ENCODE results near the gene OGFOD3. TPM values are rescaled to one million over a fixed set of nuclear protein-coding genes. Genes with fewer than 3 reads are reported as not detected.

Gene OGFOD3
- total and polyA plus RNA-seq, 12 donors, result 17.9 to 131 (median 42.0) TPM

- DNase-seq, result peak in 1 of 7 donors; percentile 51
- Histone ChIP-seq H3K4me3 (no peak overlapping the region), H3K36me3 (replicated peaks in 1 of 2) (peaks cover 0 to 18% of the 10 kb centered on the region in 2 donors), H3K27ac (peak overlapping the region in 3 of 5 donors; percentile 72 to 91 (median 76)), H3K4me1 (replicated peaks in 1 of 2) (peaks cover 20 to 25% of the 10 kb centered on the region in 2 donors), H3K9me3 (replicated peaks in 1 of 3) (no peaks in the 10 kb centered on the region), H3K27me3 (no peaks in the 10 kb centered on the region)
- WGBS, 4 donors, result 74 to 78% (median 77%) methylated on average over 13 to 28 of the region's 28 CpGs
- intact Hi-C loops (cut with DNase I), result no loop called here
- TF ChIP-seq CTCF (IDR thresholded peaks at IDR 0.05) (no peak), POLR2A (IDR thresholded peaks at IDR 0.05) (no peak)
Observed at GRCh38 chr17:82442643-82443464, 24.5 kb upstream of the OGFOD3 start.

- WGBS, 4 donors, result 84 to 90% (median 88%) methylated on average over 16 to 27 of the region's 27 CpGs
- H3K27me3 ChIP-seq, result no peaks in the 10 kb centered on the region
- H3K27ac ChIP-seq, result peak overlapping the region in 2 of 5 donors; percentile 68 to 76
- peaks cover 20 to 25% of the 10 kb centered on the region in 2 donors for H3K4me1 ChIP-seq (replicated peaks in 1 of 2)
- TF ChIP-seq CTCF (IDR thresholded peaks at IDR 0.05) (no peak), POLR2A (IDR thresholded peaks at IDR 0.05) (no peak)
- intact Hi-C loops (cut with DNase I), result no loop called here
- H3K4me3 ChIP-seq, result no peak overlapping the region
- H3K9me3 ChIP-seq (replicated peaks in 1 of 3), result no peaks in the 10 kb centered on the region
- peaks cover 0 to 24% of the 10 kb centered on the region in 2 donors for H3K36me3 ChIP-seq (replicated peaks in 1 of 2)
- DNase-seq, result peak in 1 of 7 donors; percentile 54
Observed at GRCh38 chr17:82441691-82442487, 23.5 kb upstream of the OGFOD3 start.

GRCh38 chr17:82440991-82441627 is 22.7 kb upstream of the OGFOD3 start:
- Histone ChIP-seq H3K9me3 (replicated peaks in 1 of 3) (no peaks in the 10 kb centered on the region), H3K27ac (peak overlapping the region in 2 of 5 donors; percentile 58 to 68), H3K36me3 (replicated peaks in 1 of 2) (peaks cover 0 to 26% of the 10 kb centered on the region in 2 donors), H3K4me1 (replicated peaks in 1 of 2) (peaks cover 20 to 25% of the 10 kb centered on the region in 2 donors), H3K4me3 (no peak overlapping the region), H3K27me3 (no peaks in the 10 kb centered on the region)
- intact Hi-C loops (cut with DNase I), result no loop called here
- TF ChIP-seq POLR2A (IDR thresholded peaks at IDR 0.05) (no peak), CTCF (IDR thresholded peaks at IDR 0.05) (no peak)
- 57 to 69% (median 61%) methylated on average over 14 to 17 of the region's 17 CpGs for WGBS, 4 donors
- peak in 2 of 7 donors; percentile 41 to 68 for DNase-seq
